Peyer's patch (tissue), 4 donors: ENCODE results near the gene MED22. TPM values are rescaled to one million over a fixed set of nuclear protein-coding genes. Genes with fewer than 3 reads are reported as not detected.

Source experiments
- DNase-seq, 3 donors: peaks; one replicate each; pipeline ENCODE4 v3.0.0-alpha.2; 2017 to 2019
- H3K27ac ChIP-seq, 4 donors: fragments of 200-600 bp; sonication (generic); one replicate each; pipeline ENCODE4 v1.5.1; 2016 to 2019
- H3K27me3 ChIP-seq, 2 donors: fragments of 200-600 bp; sonication (generic); one replicate each; pipeline ENCODE4 v1.5.1; 2019
- H3K36me3 ChIP-seq, 3 donors: fragments of 200-600 bp; sonication (generic); one replicate each; pipeline ENCODE4 v1.5.1; 2016 to 2019
- H3K4me1 ChIP-seq, 4 donors: fragments of 200-600 bp; sonication (generic); one replicate each; pipeline ENCODE4 v1.5.1; 2016 to 2019
- H3K4me3 ChIP-seq, 4 donors: fragments of 200-600 bp; sonication (generic); 1 replicate in 3 of 4; 2 replicates in 1 of 4; pipeline ENCODE4 v1.5.1; 2016 to 2019; ENCODE audit warnings: mild to moderate bottlenecking in 1 of 4
- H3K9me3 ChIP-seq, 4 donors: fragments of 200-600 bp; sonication (generic); one replicate each; pipeline ENCODE4 v1.5.1; 2016 to 2019; ENCODE audit warnings: mild to moderate bottlenecking in 1 of 4
- CTCF ChIP-seq, 6 experiments: fragments of 450-650 bp in 4 of 6; fragments of 200-600 bp in 2 of 6; sonication (generic) in 1 of 6; IDR thresholded peaks; one replicate each; pipeline ENCODE4 v1.5.1; 2017 to 2019; ENCODE audit warnings: antibody characterized with exemption in 6 of 6, mild to moderate bottlenecking in 3 of 6, moderate library complexity in 1 of 6
- POLR2A ChIP-seq, 2 donors: fragments of 450-650 bp; IDR thresholded peaks; one replicate each; pipeline ENCODE4 v1.5.1; 2017; ENCODE audit warnings: antibody characterized with exemption in 2 of 2, mild to moderate bottlenecking in 2 of 2, moderate library complexity in 2 of 2
- total RNA-seq, 4 donors: library from RNA; depleted of rRNA; stranded (reverse); fragments of >200 nt; gene quantifications; one replicate each; pipeline ENCODE4 v1.1.0, GENCODE V29; 2016

The MED22 gene
- total RNA-seq, 4 donors from 2014 or later = 23.5 to 42.1 (median 31.2) TPM

- Histone ChIP-seq H3K4me3 (no peak overlapping the region), H3K4me1 (no peaks in the 10 kb centered on the region), H3K27me3 (no peaks in the 10 kb centered on the region), H3K27ac (no peak overlapping the region), H3K9me3 (no peaks in the 10 kb centered on the region), H3K36me3 (no peaks in the 10 kb centered on the region)
- TF ChIP-seq CTCF (IDR thresholded peaks at IDR 0.05) (no peak), POLR2A (IDR thresholded peaks at IDR 0.05) (no peak)
- no peak for DNase-seq
These were observed 42.8 kb upstream of the MED22 start for GRCh38 chr9:133390713-133391112.

GRCh38 chr9:133389562-133389961, 41.6 kb upstream of the MED22 start:
- Histone ChIP-seq H3K9me3 (no peaks in the 10 kb centered on the region), H3K27me3 (no peaks in the 10 kb centered on the region), H3K36me3 (no peaks in the 10 kb centered on the region), H3K4me1 (no peaks in the 10 kb centered on the region), H3K27ac (no peak overlapping the region), H3K4me3 (no peak overlapping the region)
- no peak for DNase-seq
- TF ChIP-seq POLR2A (IDR thresholded peaks at IDR 0.05) = no peak
- TF ChIP-seq CTCF (IDR thresholded peaks at IDR 0.05) = no peak

- Histone ChIP-seq H3K27me3 (no peaks in the 10 kb centered on the region), H3K4me1 (no peaks in the 10 kb centered on the region), H3K27ac (no peak overlapping the region), H3K9me3 (no peaks in the 10 kb centered on the region), H3K36me3 (no peaks in the 10 kb centered on the region), H3K4me3 (no peak overlapping the region)
- TF ChIP-seq CTCF (IDR thresholded peaks at IDR 0.05) = no peak
- no peak for TF ChIP-seq POLR2A (IDR thresholded peaks at IDR 0.05)
- DNase-seq = no peak
These were observed 41.2 kb upstream of the MED22 start for GRCh38 chr9:133389025-133389557.

- H3K9me3 ChIP-seq = no peaks in the 10 kb centered on the region
- no peak for TF ChIP-seq POLR2A (IDR thresholded peaks at IDR 0.05)
- no peak for TF ChIP-seq CTCF (IDR thresholded peaks at IDR 0.05)
- DNase-seq = no peak
- no peak overlapping the region for H3K27ac ChIP-seq
- H3K4me1 ChIP-seq = no peaks in the 10 kb centered on the region
- H3K4me3 ChIP-seq = no peak overlapping the region
- no peaks in the 10 kb centered on the region for H3K36me3 ChIP-seq
- no peaks in the 10 kb centered on the region for H3K27me3 ChIP-seq
These were observed 39.7 kb upstream of the MED22 start for GRCh38 chr9:133387680-133388079.

GRCh38 chr9:133386338-133386737, 38.4 kb upstream of the MED22 start:
- no peaks in the 10 kb centered on the region for H3K9me3 ChIP-seq
- H3K36me3 ChIP-seq = no peaks in the 10 kb centered on the region
- no peak overlapping the region for H3K4me3 ChIP-seq
- no peaks in the 10 kb centered on the region for H3K4me1 ChIP-seq
- DNase-seq = no peak
- H3K27me3 ChIP-seq = no peaks in the 10 kb centered on the region
- TF ChIP-seq POLR2A (IDR thresholded peaks at IDR 0.05) (no peak), CTCF (IDR thresholded peaks at IDR 0.05) (no peak)
- H3K27ac ChIP-seq = no peak overlapping the region

GRCh38 chr9:133385452-133385851, 37.5 kb upstream of the MED22 start:
- H3K27me3 ChIP-seq = no peaks in the 10 kb centered on the region
- DNase-seq = no peak
- H3K27ac ChIP-seq = no peak overlapping the region
- no peak for TF ChIP-seq POLR2A (IDR thresholded peaks at IDR 0.05)
- TF ChIP-seq CTCF (IDR thresholded peaks at IDR 0.05) = no peak
- no peaks in the 10 kb centered on the region for H3K4me1 ChIP-seq
- no peaks in the 10 kb centered on the region for H3K9me3 ChIP-seq
- no peaks in the 10 kb centered on the region for H3K36me3 ChIP-seq
- no peak overlapping the region for H3K4me3 ChIP-seq
